GM23338 (cell line): Measurements from ENCODE around the gene CCNK.

Source experiments
- EZH2phosphoT487 ChIP-seq: fragments of 200-600 bp; sonication (generic); IDR thresholded peaks from one replicate; pipeline ENCODE4 v1.8.1; 2018; ENCODE audit warnings: antibody characterized with exemption; ENCODE audit not compliant: unreplicated experiment
- JUNB ChIP-seq: IDR thresholded peaks from one replicate; pipeline ENCODE4 v1.6.1; 2016; ENCODE audit warnings: antibody characterized with exemption; ENCODE audit not compliant: unreplicated experiment

DNA sequence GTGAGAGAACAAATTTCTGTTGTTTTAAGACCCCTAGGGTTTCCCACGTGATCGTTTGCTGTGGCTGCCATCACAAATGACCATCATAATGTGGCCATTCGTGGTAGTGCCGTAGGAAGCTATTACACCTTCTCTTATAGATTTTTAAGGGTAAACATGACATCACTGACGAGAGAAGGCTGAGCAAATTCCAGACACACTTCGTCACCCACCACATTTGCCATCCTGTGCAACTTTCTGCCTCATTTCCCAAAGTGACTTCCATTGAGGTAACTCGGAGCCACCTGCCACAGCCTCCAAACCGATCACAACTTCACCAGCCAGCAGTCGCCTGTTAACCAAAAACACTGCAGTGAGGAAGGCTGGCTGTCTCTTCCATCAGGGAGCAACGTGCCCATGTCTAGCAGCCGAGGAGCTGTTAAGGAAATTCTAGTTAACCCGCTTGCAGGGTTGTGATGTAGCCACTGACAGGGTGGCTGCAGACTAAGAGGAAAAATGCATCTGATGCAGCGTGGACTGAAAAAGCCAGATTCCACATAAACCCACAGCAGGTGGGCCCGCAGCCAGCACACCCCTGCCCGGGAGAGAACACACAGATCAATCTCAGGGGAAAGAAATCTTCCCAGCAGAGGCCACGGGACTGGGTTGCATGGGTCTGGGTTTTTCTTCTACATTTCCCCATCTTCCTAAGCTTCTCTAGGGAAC, 78.2 kb downstream of the CCNK start:
- TF ChIP-seq EZH2phosphoT487 (no peak), JUNB (no peak)
